HEK293T (cell line): ENCODE data around the gene AKT1.

Experiments used
- ELF4 ChIP-seq: fragments of 450-650 bp; IDR thresholded peaks from 2 replicates; pipeline ENCODE4 v1.6.1; 2017; ENCODE audit warnings: antibody characterized with exemption
- FOXM1 ChIP-seq: fragments of 450-650 bp; IDR thresholded peaks from 2 replicates; pipeline ENCODE4 v1.6.1; 2017; ENCODE audit warnings: mild to moderate bottlenecking, borderline replicate concordance
- HDGF ChIP-seq: fragments of 450-650 bp; IDR thresholded peaks from 2 replicates; pipeline ENCODE4 v1.6.1; 2017; ENCODE audit warnings: antibody characterized with exemption, borderline replicate concordance
- NFRKB ChIP-seq: fragments of 450-650 bp; IDR thresholded peaks from 2 replicates; pipeline ENCODE4 v1.6.1; 2016; ENCODE audit warnings: mild to moderate bottlenecking, moderate library complexity
- SUZ12 ChIP-seq: fragments of 450-650 bp; IDR thresholded peaks from 2 replicates; pipeline ENCODE4 v1.6.1; 2016; ENCODE audit warnings: mild to moderate bottlenecking
- ZNF384 ChIP-seq: fragments of 450-650 bp; IDR thresholded peaks from 2 replicates; pipeline ENCODE4 v1.6.1; 2016

GRCh38 chr14:104781271-104782077, 14.1 kb downstream of the AKT1 start:
- TF ChIP-seq FOXM1 (no peak), HDGF (no peak), ELF4 (no peak), NFRKB (no peak), SUZ12 (no peak), ZNF384 (no peak)
